Measurements from ENCODE around the gene C20orf96. TPM values are rescaled to one million over a fixed set of nuclear protein-coding genes. Genes with fewer than 3 reads are reported as not detected.

C20orf96 gene
- total RNA-seq, 2 experiments from 2014 or later = 7.1 to 7.4 TPM

- H3K9me3 Mint-ChIP-seq = no peaks in the 10 kb centered on the region
- peaks cover 27% of the 10 kb centered on the region for H3K4me1 Mint-ChIP-seq (ENCODE audit: low read depth)
- intact Hi-C loops (cut with micrococcal nuclease) = no loop called here
- peaks cover 7% of the 10 kb centered on the region for H3K36me3 Mint-ChIP-seq (ENCODE audit: low read depth)
- peak; percentile 75 for DNase-seq
- no peaks in the 10 kb centered on the region for H3K27me3 Mint-ChIP-seq
- TF ChIP-seq, protein P1, sequence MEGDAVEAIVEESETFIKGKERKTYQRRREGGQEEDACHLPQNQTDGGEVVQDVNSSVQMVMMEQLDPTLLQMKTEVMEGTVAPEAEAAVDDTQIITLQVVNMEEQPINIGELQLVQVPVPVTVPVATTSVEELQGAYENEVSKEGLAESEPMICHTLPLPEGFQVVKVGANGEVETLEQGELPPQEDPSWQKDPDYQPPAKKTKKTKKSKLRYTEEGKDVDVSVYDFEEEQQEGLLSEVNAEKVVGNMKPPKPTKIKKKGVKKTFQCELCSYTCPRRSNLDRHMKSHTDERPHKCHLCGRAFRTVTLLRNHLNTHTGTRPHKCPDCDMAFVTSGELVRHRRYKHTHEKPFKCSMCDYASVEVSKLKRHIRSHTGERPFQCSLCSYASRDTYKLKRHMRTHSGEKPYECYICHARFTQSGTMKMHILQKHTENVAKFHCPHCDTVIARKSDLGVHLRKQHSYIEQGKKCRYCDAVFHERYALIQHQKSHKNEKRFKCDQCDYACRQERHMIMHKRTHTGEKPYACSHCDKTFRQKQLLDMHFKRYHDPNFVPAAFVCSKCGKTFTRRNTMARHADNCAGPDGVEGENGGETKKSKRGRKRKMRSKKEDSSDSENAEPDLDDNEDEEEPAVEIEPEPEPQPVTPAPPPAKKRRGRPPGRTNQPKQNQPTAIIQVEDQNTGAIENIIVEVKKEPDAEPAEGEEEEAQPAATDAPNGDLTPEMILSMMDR (IDR thresholded peaks at IDR 0.05) = no peak
- ChIA-PET CTCF (interaction anchor here (0.7 to 1.3 kb wide), 2 partner anchors 26 to 29 kb away, joined by 3 to 4 read pairs; partner anchors contain the start of gene ZCCHC3), POLR2A (interaction anchor here (0.6 to 7.6 kb wide), 4 partner anchors 17 to 326 kb away, joined by 3 to 94 read pairs (median 3); partner anchors contain the start of gene ZCCHC3)
- peak overlapping the region; percentile 81 for H3K27ac Mint-ChIP-seq
- ATAC-seq = no peak
- peak overlapping the region; percentile 78 for H3K4me3 Mint-ChIP-seq
These were observed 35.5 kb upstream of the C20orf96 start for GRCh38 chr20:325889-326644.

DNA sequence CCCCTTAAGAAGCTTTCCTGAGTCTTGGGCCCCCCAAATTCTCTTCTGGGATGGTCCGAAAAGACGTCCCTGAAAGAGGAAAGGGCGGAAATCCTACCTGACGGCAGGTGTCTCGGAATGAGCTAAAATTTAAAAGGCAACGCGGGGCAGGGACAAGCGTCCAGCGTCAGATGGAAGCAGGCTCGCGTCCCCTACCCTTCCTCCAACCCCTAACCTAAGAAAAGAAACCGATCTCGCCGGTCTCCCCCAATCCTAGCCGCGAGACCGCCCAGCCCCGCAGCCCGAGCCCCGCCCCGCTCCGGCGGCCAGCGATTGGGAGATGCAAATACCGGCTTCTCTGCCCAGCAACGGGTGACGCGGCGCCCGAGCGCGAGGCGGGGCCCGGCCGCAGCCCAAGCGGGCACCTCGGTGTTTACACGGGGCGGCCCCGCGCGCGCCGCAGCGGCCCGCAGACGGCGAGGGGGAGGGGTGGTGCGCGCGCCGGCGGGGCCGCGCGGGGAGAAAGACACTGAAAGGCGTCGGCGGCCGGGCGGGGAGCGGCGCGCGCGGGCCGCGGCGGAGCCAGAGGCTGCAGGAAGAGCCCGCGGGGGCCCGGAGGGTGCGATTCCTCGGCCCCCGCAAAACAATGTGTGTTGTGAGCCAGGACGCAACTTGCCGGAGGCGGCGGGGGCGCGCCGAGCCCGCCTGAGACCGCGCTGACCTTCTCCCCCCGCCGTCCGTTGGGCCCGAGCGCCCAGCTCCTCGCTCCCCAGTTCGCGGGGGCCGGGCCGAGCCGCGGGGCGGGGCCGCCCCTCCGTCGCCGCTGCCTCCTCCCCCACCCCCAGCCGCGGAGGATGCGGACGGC, 34.7 kb upstream of the C20orf96 start, which contains the start of gene SOX12:
Gene SOX12, plus strand, starts transcription at position 508 of the 844 bp plus-strand sequence. CDS start 373 bp downstream, outside the sequence.
- Mint-ChIP-seq H3K9me3 (no peaks in the 10 kb centered on the region), H3K36me3 (ENCODE audit: low read depth) (peaks cover 12% of the 10 kb centered on the region), H3K27ac (peak within 1 kb of the TSS; percentile 91), H3K27me3 (no peaks in the 10 kb centered on the region), H3K4me1 (ENCODE audit: low read depth) (peaks cover 25% of the 10 kb centered on the region), H3K4me3 (peak within 1 kb of the TSS; percentile 90)
- TF ChIP-seq, protein P1 (IDR thresholded peaks at IDR 0.05) = no peak
- DNase-seq (peak; percentile 98), ATAC-seq (peak; percentile 69)
- ChIA-PET CTCF (interaction anchor here (1.0 to 2.9 kb wide), 6 partner anchors 12 to 78 kb away, joined by 3 to 16 read pairs (median 4); partner anchors contain the start of gene ZCCHC3), POLR2A (interaction anchor here (0.9 to 7.6 kb wide), 4 partner anchors 16 to 137 kb away, joined by 3 to 94 read pairs (median 8); partner anchors contain the start of genes TRIB3 and ZCCHC3)
- intact Hi-C loops (cut with micrococcal nuclease) = no loop called here

DNA sequence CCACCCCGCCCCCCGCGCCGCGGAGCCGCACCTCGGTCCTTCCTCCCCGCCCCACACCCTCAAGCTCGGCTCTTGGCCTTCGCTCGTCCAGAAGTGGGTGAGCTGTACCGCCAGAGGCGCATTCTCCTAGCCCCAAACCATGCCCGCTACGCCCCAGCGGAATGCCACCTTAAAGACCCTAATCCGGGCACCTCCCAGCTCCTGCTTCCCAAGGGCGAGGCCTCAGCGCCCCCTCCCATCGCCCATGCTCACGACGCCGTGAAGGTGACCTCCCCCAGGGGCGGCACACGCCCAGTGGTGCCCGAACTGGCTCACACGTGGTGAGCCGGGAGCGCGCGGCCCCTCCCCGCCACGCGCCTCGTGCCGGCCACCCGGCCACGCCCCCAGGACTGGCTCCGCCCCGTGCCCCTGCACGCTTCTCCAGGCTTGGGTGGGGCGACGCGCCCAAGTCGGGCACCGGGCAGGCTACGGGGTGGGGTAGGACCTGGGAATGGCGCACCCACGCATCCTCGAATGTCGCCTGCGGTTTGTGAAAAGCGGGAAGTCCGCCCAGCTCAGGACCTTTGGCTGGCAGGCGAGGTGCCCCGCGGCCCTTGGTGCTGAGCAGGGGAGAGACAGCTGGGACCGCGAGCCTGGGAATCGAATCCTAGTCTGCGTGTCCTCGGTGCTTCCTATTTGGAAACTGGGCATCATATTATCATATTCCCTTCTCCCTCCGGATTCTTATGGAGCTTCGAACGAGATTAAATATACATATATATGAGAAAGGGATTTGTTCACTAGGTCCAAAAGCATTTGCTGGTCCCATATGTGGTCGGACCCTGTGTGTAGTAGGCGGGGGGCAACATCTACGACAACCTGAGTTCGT, 33.9 kb upstream of the C20orf96 start:
- DNase-seq (peak; percentile 92), ATAC-seq (peak; percentile 55)
- POLR2A ChIA-PET = interaction anchor here (0.9 to 7.6 kb wide), 9 partner anchors 10 to 137 kb away, joined by 3 to 94 read pairs (median 5); partner anchors contain the start of genes TRIB3 and ZCCHC3
- H3K4me3 Mint-ChIP-seq = peak overlapping the region; percentile 90
- H3K9me3 Mint-ChIP-seq = no peaks in the 10 kb centered on the region
- TF ChIP-seq, protein P1 (IDR thresholded peaks at IDR 0.05) = peak; percentile 20
- intact Hi-C loops (cut with micrococcal nuclease) = no loop called here
- peaks cover 12% of the 10 kb centered on the region for H3K36me3 Mint-ChIP-seq (ENCODE audit: low read depth)
- CTCF ChIA-PET = interaction anchor here (0.9 to 2.9 kb wide), 10 partner anchors 11 to 77 kb away, joined by 3 to 16 read pairs (median 4); partner anchors contain the start of gene ZCCHC3
- peak overlapping the region; percentile 91 for H3K27ac Mint-ChIP-seq
- no peaks in the 10 kb centered on the region for H3K27me3 Mint-ChIP-seq
- peaks cover 24% of the 10 kb centered on the region for H3K4me1 Mint-ChIP-seq (ENCODE audit: low read depth)

- no peak for ATAC-seq
- Mint-ChIP-seq H3K36me3 (ENCODE audit: low read depth) (peaks cover 6% of the 10 kb centered on the region), H3K27me3 (no peaks in the 10 kb centered on the region), H3K27ac (no peak overlapping the region), H3K4me3 (no peak overlapping the region), H3K4me1 (ENCODE audit: low read depth) (no peaks in the 10 kb centered on the region), H3K9me3 (no peaks in the 10 kb centered on the region)
- POLR2A ChIA-PET = no interaction called here
- DNase-seq = no peak
- CTCF ChIA-PET = no interaction called here
- intact Hi-C loops (cut with micrococcal nuclease) = no loop called here
- TF ChIP-seq, protein P1 (IDR thresholded peaks at IDR 0.05) = no peak
These were observed 25.9 kb upstream of the C20orf96 start for GRCh38 chr20:316316-317068.

Measured in activated CD8-positive, alpha-beta T cell treated with anti-CD3 and anti-CD28 coated beads for 36 hours (primary cell).